ENCODE data around the gene MMAB. TPM values are rescaled to one million over a fixed set of nuclear protein-coding genes. Genes with fewer than 3 reads are reported as not detected.

MMAB gene
- polyA plus RNA-seq, 4 donors: 23.9 to 95.9 (median 33.1) TPM

GRCh38 chr12:109558374-109559199, 14.7 kb downstream of the MMAB start:
- peaks cover 0 to 7% (median 0%) of the 10 kb centered on the region in 3 donors for H3K27me3 ChIP-seq (ENCODE audit: control insufficient read depth in 3 of 3, insufficient read depth in 3 of 3, low read length in 3 of 3)

GRCh38 chr12:109557805-109558204, 15.5 kb downstream of the MMAB start:
- H3K9me3 ChIP-seq (ENCODE audit: control insufficient read depth in 2 of 2, insufficient read depth in 1 of 2, low read depth in 1 of 2, low read length in 1 of 2): peaks cover 0 to 3% of the 10 kb centered on the region in 2 donors
- WGBS, 3 donors: 80 to 87% (median 87%) methylated on average over 12 of the region's 12 CpGs
- DNase-seq: no peak
- H3K4me3 ChIP-seq (ENCODE audit: low read depth in 1 of 3, low read length in 3 of 3): no peak overlapping the region
- peaks cover 0 to 58% (median 0%) of the 10 kb centered on the region in 3 donors for H3K36me3 ChIP-seq (ENCODE audit: control insufficient read depth in 3 of 3, insufficient read depth in 2 of 3, low read depth in 1 of 3, low read length in 3 of 3)
- FAIRE-seq: no peak
- peaks cover 0 to 16% (median 3%) of the 10 kb centered on the region in 3 donors for H3K4me1 ChIP-seq (ENCODE audit: control insufficient read depth in 3 of 3, insufficient read depth in 2 of 3, low read depth in 1 of 3, low read length in 2 of 3)
- H3K27me3 ChIP-seq (ENCODE audit: control insufficient read depth in 3 of 3, insufficient read depth in 3 of 3, low read length in 3 of 3): peaks cover 0 to 7% (median 0%) of the 10 kb centered on the region in 3 donors
- H3K27ac ChIP-seq (ENCODE audit: low read depth in 1 of 3, low read length in 2 of 3): no peak overlapping the region

More at GRCh38 chr12:109558374-109559199, 14.7 kb downstream of the MMAB start:
- peaks cover 0 to 16% (median 3%) of the 10 kb centered on the region in 3 donors for H3K4me1 ChIP-seq (ENCODE audit: control insufficient read depth in 3 of 3, insufficient read depth in 2 of 3, low read depth in 1 of 3, low read length in 2 of 3)
- DNase-seq (peak; percentile 71 to 91), FAIRE-seq (no peak)
- 19 to 66% (median 40%) methylated on average over 23 to 25 of the region's 25 CpGs for whole genome bisulfite sequencing, 3 donors
- peaks cover 0 to 3% of the 10 kb centered on the region in 2 donors for H3K9me3 ChIP-seq (ENCODE audit: control insufficient read depth in 2 of 2, insufficient read depth in 1 of 2, low read depth in 1 of 2, low read length in 1 of 2)
- H3K36me3 ChIP-seq (ENCODE audit: control insufficient read depth in 3 of 3, insufficient read depth in 2 of 3, low read depth in 1 of 3, low read length in 3 of 3): peaks cover 0 to 66% (median 0%) of the 10 kb centered on the region in 3 donors
- H3K4me3 ChIP-seq (ENCODE audit: low read depth in 1 of 3, low read length in 3 of 3): no peak overlapping the region
- peak overlapping the region; percentile 60 to 77 (median 73) for H3K27ac ChIP-seq (ENCODE audit: low read depth in 1 of 3, low read length in 2 of 3)

DNA sequence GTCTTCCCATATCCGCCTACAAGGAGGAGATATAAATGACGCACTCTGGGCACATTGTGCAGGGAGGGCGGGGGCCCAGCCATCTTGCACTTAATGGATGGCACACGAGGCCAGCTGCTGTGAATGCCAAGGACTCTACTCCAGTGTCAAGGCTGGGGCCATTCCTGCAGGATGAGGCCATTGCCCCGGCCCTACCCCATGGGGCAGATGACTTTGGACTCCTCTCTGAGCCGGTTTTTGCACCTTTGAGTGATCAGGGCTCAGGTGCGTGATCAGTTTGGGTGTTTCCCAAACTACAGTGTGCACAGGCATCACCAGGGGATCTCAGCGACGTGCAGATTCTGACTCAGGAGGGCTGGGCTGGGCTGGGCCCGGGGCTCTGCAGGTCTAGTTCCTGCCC, 16.1 kb downstream of the MMAB start:
- H3K4me1 ChIP-seq (ENCODE audit: control insufficient read depth in 3 of 3, insufficient read depth in 2 of 3, low read depth in 1 of 3, low read length in 2 of 3): peaks cover 0 to 16% (median 3%) of the 10 kb centered on the region in 3 donors
- FAIRE-seq: no peak
- peaks cover 0 to 52% (median 0%) of the 10 kb centered on the region in 3 donors for H3K36me3 ChIP-seq (ENCODE audit: control insufficient read depth in 3 of 3, insufficient read depth in 2 of 3, low read depth in 1 of 3, low read length in 3 of 3)
- no peaks in the 10 kb centered on the region for H3K9me3 ChIP-seq (ENCODE audit: control insufficient read depth in 2 of 2, insufficient read depth in 1 of 2, low read depth in 1 of 2, low read length in 1 of 2)
- DNase-seq: no peak
- peaks cover 0 to 7% (median 0%) of the 10 kb centered on the region in 3 donors for H3K27me3 ChIP-seq (ENCODE audit: control insufficient read depth in 3 of 3, insufficient read depth in 3 of 3, low read length in 3 of 3)
- 68 to 86% (median 78%) methylated on average over 10 of the region's 10 CpGs for WGBS, 3 donors
- H3K27ac ChIP-seq (ENCODE audit: low read depth in 1 of 3, low read length in 2 of 3): no peak overlapping the region
- H3K4me3 ChIP-seq (ENCODE audit: low read depth in 1 of 3, low read length in 3 of 3): no peak overlapping the region

DNA sequence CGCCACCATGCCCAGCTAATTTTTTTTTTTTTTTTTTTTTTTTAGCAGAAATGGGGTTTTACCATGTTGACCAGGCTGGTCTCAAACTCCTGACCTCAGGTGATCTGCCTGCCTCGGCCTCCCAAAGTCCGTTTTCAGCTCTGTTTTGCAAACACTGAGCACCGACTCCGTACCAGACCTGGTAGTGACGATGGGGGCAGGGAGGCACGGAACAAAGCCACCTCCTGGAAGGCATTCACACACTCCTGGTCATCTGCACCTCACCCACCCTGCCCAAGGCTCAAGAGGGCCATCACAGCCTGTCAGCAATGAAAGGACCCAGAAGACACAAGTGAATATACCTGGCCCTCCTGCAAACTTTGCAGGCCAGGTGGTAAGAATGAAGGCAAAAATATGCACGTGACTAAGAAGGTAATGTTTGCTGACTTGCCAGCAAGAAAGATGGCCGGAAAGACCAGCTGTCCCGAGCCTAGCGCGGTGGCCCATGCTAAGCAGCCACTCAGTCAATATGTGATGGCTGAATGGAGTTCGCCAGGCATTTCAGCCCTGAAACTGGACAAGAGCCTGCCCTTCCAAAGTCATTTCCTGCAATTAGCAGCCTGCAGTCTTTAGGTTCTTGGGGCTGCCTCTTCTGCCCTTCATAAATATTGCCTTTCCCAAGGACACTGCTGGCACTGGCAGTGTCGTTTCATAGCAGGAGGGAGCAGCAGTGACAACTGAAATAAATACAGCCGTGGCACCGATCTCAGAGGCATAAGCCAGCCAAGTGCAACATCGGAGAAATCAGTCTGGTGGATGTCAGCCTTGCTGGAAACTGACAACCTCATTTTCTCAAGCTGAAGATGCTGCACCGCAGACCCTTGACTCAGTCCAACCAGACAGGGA, 17.6 kb downstream of the MMAB start:
- no peak for FAIRE-seq
- Histone ChIP-seq H3K9me3 (ENCODE audit: control insufficient read depth in 2 of 2, insufficient read depth in 1 of 2, low read depth in 1 of 2, low read length in 1 of 2) (no peaks in the 10 kb centered on the region), H3K36me3 (ENCODE audit: control insufficient read depth in 3 of 3, insufficient read depth in 2 of 3, low read depth in 1 of 3, low read length in 3 of 3) (peaks cover 0 to 39% (median 0%) of the 10 kb centered on the region in 3 donors), H3K4me1 (ENCODE audit: control insufficient read depth in 3 of 3, insufficient read depth in 2 of 3, low read depth in 1 of 3, low read length in 2 of 3) (peaks cover 0 to 16% (median 3%) of the 10 kb centered on the region in 3 donors), H3K27ac (ENCODE audit: low read depth in 1 of 3, low read length in 2 of 3) (no peak overlapping the region), H3K27me3 (ENCODE audit: control insufficient read depth in 3 of 3, insufficient read depth in 3 of 3, low read length in 3 of 3) (peaks cover 0 to 7% (median 0%) of the 10 kb centered on the region in 3 donors), H3K4me3 (ENCODE audit: low read depth in 1 of 3, low read length in 3 of 3) (no peak overlapping the region)
- WGBS, 3 donors: 77 to 85% (median 80%) methylated on average over 18 of the region's 18 CpGs
- DNase-seq: no peak

- Histone ChIP-seq H3K4me3 (ENCODE audit: low read depth in 1 of 3, low read length in 3 of 3) (no peak overlapping the region), H3K36me3 (ENCODE audit: control insufficient read depth in 3 of 3, insufficient read depth in 2 of 3, low read depth in 1 of 3, low read length in 3 of 3) (peaks cover 0 to 36% (median 0%) of the 10 kb centered on the region in 3 donors), H3K27ac (ENCODE audit: low read depth in 1 of 3, low read length in 2 of 3) (no peak overlapping the region), H3K9me3 (ENCODE audit: control insufficient read depth in 2 of 2, insufficient read depth in 1 of 2, low read depth in 1 of 2, low read length in 1 of 2) (no peaks in the 10 kb centered on the region), H3K4me1 (ENCODE audit: control insufficient read depth in 3 of 3, insufficient read depth in 2 of 3, low read depth in 1 of 3, low read length in 2 of 3) (peaks cover 0 to 16% (median 3%) of the 10 kb centered on the region in 3 donors), H3K27me3 (ENCODE audit: control insufficient read depth in 3 of 3, insufficient read depth in 3 of 3, low read length in 3 of 3) (peaks cover 0 to 15% (median 3%) of the 10 kb centered on the region in 3 donors)
- DNase-seq: no peak
- 51 to 71% (median 59%) methylated on average over 6 of the region's 6 CpGs for WGBS, 3 donors
- FAIRE-seq: no peak
These were observed 18.5 kb downstream of the MMAB start for GRCh38 chr12:109554761-109555160.

- Histone ChIP-seq H3K4me1 (ENCODE audit: control insufficient read depth in 3 of 3, insufficient read depth in 2 of 3, low read depth in 1 of 3, low read length in 2 of 3) (peaks cover 0 to 14% (median 3%) of the 10 kb centered on the region in 3 donors), H3K36me3 (ENCODE audit: control insufficient read depth in 3 of 3, insufficient read depth in 2 of 3, low read depth in 1 of 3, low read length in 3 of 3) (peaks cover 0 to 29% (median 0%) of the 10 kb centered on the region in 3 donors), H3K27me3 (ENCODE audit: control insufficient read depth in 3 of 3, insufficient read depth in 3 of 3, low read length in 3 of 3) (peaks cover 0 to 16% (median 4%) of the 10 kb centered on the region in 3 donors), H3K9me3 (ENCODE audit: control insufficient read depth in 2 of 2, insufficient read depth in 1 of 2, low read depth in 1 of 2, low read length in 1 of 2) (no peaks in the 10 kb centered on the region), H3K4me3 (ENCODE audit: low read depth in 1 of 3, low read length in 3 of 3) (no peak overlapping the region), H3K27ac (ENCODE audit: low read depth in 1 of 3, low read length in 2 of 3) (no peak overlapping the region)
- FAIRE-seq (no peak), DNase-seq (no peak)
- WGBS, 3 donors: 47 to 69% (median 51%) methylated on average over 16 of the region's 16 CpGs
These were observed 19.3 kb downstream of the MMAB start for GRCh38 chr12:109553906-109554500.

GRCh38 chr12:109553483-109553882, 19.8 kb downstream of the MMAB start:
- 35 to 78% (median 46%) methylated on average over 7 of the region's 7 CpGs for WGBS, 3 donors
- Histone ChIP-seq H3K9me3 (ENCODE audit: control insufficient read depth in 2 of 2, insufficient read depth in 1 of 2, low read depth in 1 of 2, low read length in 1 of 2) (no peaks in the 10 kb centered on the region), H3K4me3 (ENCODE audit: low read depth in 1 of 3, low read length in 3 of 3) (no peak overlapping the region), H3K27me3 (ENCODE audit: control insufficient read depth in 3 of 3, insufficient read depth in 3 of 3, low read length in 3 of 3) (peaks cover 0 to 16% (median 4%) of the 10 kb centered on the region in 3 donors), H3K27ac (ENCODE audit: low read depth in 1 of 3, low read length in 2 of 3) (no peak overlapping the region), H3K36me3 (ENCODE audit: control insufficient read depth in 3 of 3, insufficient read depth in 2 of 3, low read depth in 1 of 3, low read length in 3 of 3) (peaks cover 0 to 25% (median 0%) of the 10 kb centered on the region in 3 donors), H3K4me1 (ENCODE audit: control insufficient read depth in 3 of 3, insufficient read depth in 2 of 3, low read depth in 1 of 3, low read length in 2 of 3) (peaks cover 0 to 8% (median 3%) of the 10 kb centered on the region in 3 donors)
- FAIRE-seq (no peak), DNase-seq (no peak)

All from small intestine (tissue), 7 donors.